CD4-positive, alpha-beta T cell (primary cell): ENCODE results near the gene SPAG9. TPM values are rescaled to one million over a fixed set of nuclear protein-coding genes. Genes with fewer than 3 reads are reported as not detected.

Experiments used
- ATAC-seq: fragments of 200-7000 bp; cut with Tn5 transposase; one replicate; pipeline ENCODE4 v1.10.0; 2022; ENCODE audit warnings: mild to moderate bottlenecking; ENCODE audit not compliant: poor library complexity
- CTCF ChIA-PET: fragments of 350-600 bp; sonication (Branson Sonifier 250); formaldehyde crosslinking; loops from one replicate; lab custom pipeline; 2021; ENCODE audit warnings: antibody characterized with exemption, inconsistent platforms; lab: Charles Lee
- POLR2A ChIA-PET: fragments of 350-600 bp; sonication (Branson Sonifier 250); formaldehyde crosslinking; loops from one replicate; lab custom pipeline; 2021; ENCODE audit warnings: antibody characterized with exemption, inconsistent platforms; lab: Charles Lee
- DNase-seq, 14 experiments: peaks; one replicate each; pipeline ENCODE4 v3.0.0-alpha.2; 2013 to 2020; ENCODE audit warnings: mixed read lengths in 2 of 14
- H3K27ac ChIP-seq, 2 donors: one replicate each; pipeline versions ENCODE4 v1.5.1 to v1.7.0; 2013; ENCODE audit warnings: low read length in 2 of 2, low read depth in 1 of 2, mild to moderate bottlenecking in 1 of 2
- H3K27me3 ChIP-seq, 2 experiments: 1 replicate in 1 of 2; 2 replicates in 1 of 2; pipeline versions ENCODE4 v1.6.1 to v1.7.0; 2013; ENCODE audit warnings: low read length in 2 of 2, control low read depth in 1 of 2, mild to moderate bottlenecking in 1 of 2, moderate library complexity in 1 of 2; ENCODE audit not compliant: insufficient read depth in 2 of 2, control insufficient read depth in 1 of 2
- H3K36me3 ChIP-seq: one replicate; pipeline ENCODE4 v1.6.1; 2013; ENCODE audit warnings: low read length, control low read depth; ENCODE audit not compliant: insufficient read depth
- H3K4me1 ChIP-seq: one replicate; pipeline ENCODE4 v1.6.1; 2013; ENCODE audit warnings: low read length, control low read depth; ENCODE audit not compliant: insufficient read depth
- H3K4me3 ChIP-seq: one replicate; pipeline ENCODE4 v1.5.1; 2013; ENCODE audit warnings: mild to moderate bottlenecking, low read length, moderate library complexity
- H3K9me3 ChIP-seq, 2 experiments: 1 replicate in 1 of 2; 2 replicates in 1 of 2; pipeline versions ENCODE4 v1.6.1 to v1.7.0; 2013; ENCODE audit warnings: low read length in 2 of 2, mild to moderate bottlenecking in 2 of 2, control low read depth in 1 of 2, moderate library complexity in 1 of 2; ENCODE audit not compliant: control insufficient read depth in 1 of 2, insufficient read depth in 1 of 2
- H3K27ac Mint-ChIP-seq: one replicate; pipeline ENCODE4 v1.8.0; 2020; ENCODE audit warnings: mixed read lengths
- H3K27me3 Mint-ChIP-seq: one replicate; pipeline ENCODE4 v1.8.0; 2021; ENCODE audit warnings: mixed read lengths
- H3K36me3 Mint-ChIP-seq: one replicate; pipeline ENCODE4 v1.8.0; 2021; ENCODE audit warnings: low read depth, mixed read lengths
- H3K4me1 Mint-ChIP-seq: one replicate; pipeline ENCODE4 v1.8.0; 2021; ENCODE audit warnings: low read depth, mixed read lengths
- H3K4me3 Mint-ChIP-seq: one replicate; pipeline ENCODE4 v1.8.0; 2020; ENCODE audit warnings: mild to moderate bottlenecking, mixed read lengths
- H3K9me3 Mint-ChIP-seq: one replicate; pipeline ENCODE4 v1.8.0; 2020; ENCODE audit warnings: mixed read lengths
- CTCF ChIP-seq: fragments of 200-600 bp; IDR thresholded peaks from one replicate; pipeline ENCODE4 v1.8.0; 2022; ENCODE audit warnings: antibody characterized with exemption, mild to moderate bottlenecking
- intact Hi-C, 2 experiments: fragments of 100-400 bp; cut with DNase I in 1 of 2; cut with micrococcal nuclease in 1 of 2; formaldehyde crosslinking; loops; one replicate each; pipeline versions ENCODE4 v1.15.1 to v1.9.0; 2023 to 2025; cut with DNase I, micrococcal nuclease
- total RNA-seq, 174 experiments: library from RNA in 2 of 174; stranded (reverse) in 2 of 174; gene quantifications; one replicate each; pipeline ENCODE4 v1.2.3 and lab custom pipeline; 2021 to 2026

The SPAG9 gene
- total RNA-seq, 2 experiments from 2014 or later = 60.2 to 64.6 TPM

GRCh38 chr17:50955160-50955559 lies 165.5 kb downstream of the SPAG9 start:
- Histone ChIP-seq H3K36me3 (no peaks in the 10 kb centered on the region), H3K27ac (no peak overlapping the region), H3K9me3 (no peaks in the 10 kb centered on the region), H3K4me3 (no peak overlapping the region), H3K4me1 (peaks cover 16% of the 10 kb centered on the region), H3K27me3 (no peaks in the 10 kb centered on the region)
- Mint-ChIP-seq H3K4me1 (peaks cover 16% of the 10 kb centered on the region), H3K27me3 (no peaks in the 10 kb centered on the region), H3K4me3 (no peak overlapping the region), H3K9me3 (no peaks in the 10 kb centered on the region), H3K27ac (no peak overlapping the region), H3K36me3 (no peaks in the 10 kb centered on the region)
- ATAC-seq (no peak), DNase-seq (no peak)
- no peak for TF ChIP-seq CTCF
- ChIA-PET CTCF (interaction anchor here (5.3 kb wide), 1 partner anchor 103 kb away, joined by 63 read pairs; no protein-coding TSS in a partner anchor), POLR2A (interaction anchor here (12.2 kb wide), 1 partner anchor 91 kb away, joined by 207 read pairs; the partner anchor contains the start of gene TOB1)
- intact Hi-C loops = loop anchor here in 1 of 2 experiments (5.0 kb wide), 2 partner anchors 88 to 408 kb away; partner anchors contain the start of genes SPATA20 and TOB1

DNA sequence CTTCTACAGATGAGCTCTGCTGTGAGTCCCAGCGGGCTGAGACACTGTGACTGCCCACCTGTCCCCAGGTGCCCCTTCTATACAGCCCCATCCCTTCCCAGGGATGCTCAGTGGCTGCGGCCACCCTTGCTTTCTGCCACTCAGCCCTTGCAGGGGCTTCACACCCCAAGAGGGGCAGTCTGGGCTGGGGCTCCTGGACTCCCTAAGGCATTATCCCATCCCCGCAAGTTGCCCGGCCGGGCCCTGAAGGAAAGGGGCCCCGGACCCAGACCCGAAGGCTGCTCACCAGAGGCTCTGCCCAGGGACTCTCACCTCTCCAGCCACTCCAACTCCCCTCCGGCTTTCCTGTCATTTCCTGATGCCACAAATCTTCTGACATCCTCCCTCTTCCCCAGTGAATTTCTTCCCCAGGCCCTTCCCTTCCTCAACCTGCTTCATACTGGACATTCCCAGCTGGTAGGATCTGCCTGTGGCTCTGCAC lies 166.0 kb downstream of the SPAG9 start:
- Histone ChIP-seq H3K27me3 (no peaks in the 10 kb centered on the region), H3K4me3 (no peak overlapping the region), H3K36me3 (no peaks in the 10 kb centered on the region), H3K27ac (no peak overlapping the region), H3K4me1 (peaks cover 21% of the 10 kb centered on the region), H3K9me3 (no peaks in the 10 kb centered on the region)
- no peaks in the 10 kb centered on the region for H3K9me3 Mint-ChIP-seq
- H3K4me1 Mint-ChIP-seq = peaks cover 19% of the 10 kb centered on the region
- ChIA-PET CTCF (interaction anchor here (1.3 to 5.3 kb wide), 2 partner anchors 91 to 103 kb away, joined by 4 to 63 read pairs; no protein-coding TSS in a partner anchor), POLR2A (interaction anchor here (12.2 kb wide), 1 partner anchor 91 kb away, joined by 207 read pairs; the partner anchor contains the start of gene TOB1)
- no peak overlapping the region for H3K27ac Mint-ChIP-seq
- H3K4me3 Mint-ChIP-seq = no peak overlapping the region
- no peak for TF ChIP-seq CTCF
- no peak for DNase-seq
- no peak for ATAC-seq
- H3K27me3 Mint-ChIP-seq = no peaks in the 10 kb centered on the region
- no peaks in the 10 kb centered on the region for H3K36me3 Mint-ChIP-seq
- intact Hi-C loops = loop anchor here in 1 of 2 experiments (5.0 kb wide), 2 partner anchors 87 to 407 kb away; partner anchors contain the start of genes SPATA20 and TOB1

- ATAC-seq (no peak), DNase-seq (no peak)
- intact Hi-C loops = no loop called here
- H3K27ac Mint-ChIP-seq = no peak overlapping the region
- CTCF ChIA-PET = interaction anchor here (0.8 to 5.3 kb wide), 3 partner anchors 18 to 102 kb away, joined by 3 to 63 read pairs (median 4); no protein-coding TSS in a partner anchor
- no peak overlapping the region for H3K27ac ChIP-seq
- no peak overlapping the region for H3K4me3 ChIP-seq
- H3K4me1 ChIP-seq = peaks cover 24% of the 10 kb centered on the region
- H3K4me3 Mint-ChIP-seq = no peak overlapping the region
- no peaks in the 10 kb centered on the region for H3K9me3 Mint-ChIP-seq
- no peaks in the 10 kb centered on the region for H3K36me3 Mint-ChIP-seq
- no peaks in the 10 kb centered on the region for H3K36me3 ChIP-seq
- POLR2A ChIA-PET = interaction anchor here (2.0 to 12.2 kb wide), 2 partner anchors 90 to 102 kb away, joined by 10 to 207 read pairs; partner anchors contain the start of gene TOB1
- H3K9me3 ChIP-seq = no peaks in the 10 kb centered on the region
- no peaks in the 10 kb centered on the region for H3K27me3 ChIP-seq
- TF ChIP-seq CTCF = no peak
- H3K27me3 Mint-ChIP-seq = no peaks in the 10 kb centered on the region
- peaks cover 19% of the 10 kb centered on the region for H3K4me1 Mint-ChIP-seq
Measured at GRCh38 chr17:50953831-50954601, 166.7 kb downstream of the SPAG9 start.
